MCF 10A (cell line): ENCODE results near the gene DNAI2. TPM values are rescaled to one million over a fixed set of nuclear protein-coding genes. Genes with fewer than 3 reads are reported as not detected.

Source experiments
- BruUV-seq: library from RNA; stranded (reverse); fragments of 400-500 nt; replicated peaks from 2 replicates; lab custom pipeline; 2021; lab: Mats Ljungman, UMichigan
- CTCF ChIA-PET: fragments of 300-600 bp; sonication (Branson Sonifier 250); formaldehyde crosslinking; extraction: SDS; loops from one replicate; lab custom pipeline; 2021; ENCODE audit warnings: antibody characterized with exemption, inconsistent platforms; lab: Yijun Ruan, JAX
- POLR2A ChIA-PET: fragments of 300-600, 350-650 bp; sonication (Branson Sonifier 250); formaldehyde crosslinking; extraction: SDS; loops from one replicate; lab custom pipeline; 2020; ENCODE audit warnings: antibody characterized with exemption, inconsistent platforms; lab: Yijun Ruan, JAX
- DNase-seq: peaks from one replicate; pipeline ENCODE4 v3.0.0-alpha.2; 2018; ENCODE audit not compliant: unreplicated experiment
- H3K27ac Mint-ChIP-seq: one replicate; pipeline ENCODE4 v1.8.0; 2022; ENCODE audit warnings: mild to moderate bottlenecking, low read depth, mixed read lengths; ENCODE audit not compliant: unreplicated experiment
- H3K27me3 Mint-ChIP-seq: one replicate; pipeline ENCODE4 v1.8.0; 2022; ENCODE audit warnings: mixed read lengths; ENCODE audit not compliant: insufficient read depth, unreplicated experiment
- H3K36me3 Mint-ChIP-seq: one replicate; pipeline ENCODE4 v1.8.0; 2022; ENCODE audit warnings: mild to moderate bottlenecking, moderate library complexity, mixed read lengths; ENCODE audit not compliant: insufficient read depth, unreplicated experiment
- H3K4me1 Mint-ChIP-seq: one replicate; pipeline ENCODE4 v1.8.0; 2022; ENCODE audit warnings: mixed read lengths; ENCODE audit not compliant: insufficient read depth, unreplicated experiment
- H3K4me3 Mint-ChIP-seq: one replicate; pipeline ENCODE4 v1.8.0; 2022; ENCODE audit warnings: mild to moderate bottlenecking, moderate library complexity, mixed read lengths; ENCODE audit not compliant: unreplicated experiment
- H3K9me3 Mint-ChIP-seq: one replicate; pipeline ENCODE4 v1.8.0; 2022; ENCODE audit warnings: mixed read lengths; ENCODE audit not compliant: unreplicated experiment
- CTCF ChIP-seq: fragments of 200-600 bp; IDR thresholded peaks from one replicate; pipeline ENCODE4 v1.8.0; 2022; ENCODE audit warnings: antibody characterized with exemption, mild to moderate bottlenecking; ENCODE audit not compliant: unreplicated experiment
- intact Hi-C: fragments of 100-400 bp; cut with micrococcal nuclease; formaldehyde crosslinking; loops from 2 replicates; pipeline ENCODE4 v1.14.1; 2022
- total RNA-seq: library from RNA; stranded (reverse); gene quantifications from 2 replicates; pipeline ENCODE4 v1.2.3, GENCODE V29; 2022

The DNAI2 gene
- total RNA-seq, 1 experiment from 2014 or later = not detected

GRCh38 chr17:74303305-74303704, 29.3 kb downstream of the DNAI2 start:
- intact Hi-C loops = no loop called here
- TF ChIP-seq CTCF = no peak
- Mint-ChIP-seq H3K4me1 (peaks cover 6% of the 10 kb centered on the region), H3K27me3 (peaks cover 34% of the 10 kb centered on the region), H3K27ac (no peak overlapping the region), H3K36me3 (no peaks in the 10 kb centered on the region), H3K4me3 (no peak overlapping the region), H3K9me3 (no peaks in the 10 kb centered on the region)
- DNase-seq = peak; percentile 6
- BruUV-seq = no TSS peak
- POLR2A ChIA-PET = interaction anchor here (0.7 kb wide), 1 partner anchor 901 kb away, joined by 4 read pairs; no protein-coding TSS in a partner anchor
- CTCF ChIA-PET = interaction anchor here (0.6 to 2.9 kb wide), 4 partner anchors 20 to 134 kb away, joined by 4 to 10 read pairs (median 4); partner anchors contain the start of gene GPR142

- CTCF ChIA-PET = interaction anchor here (0.6 to 2.9 kb wide), 5 partner anchors 21 to 262 kb away, joined by 3 to 10 read pairs (median 4); partner anchors contain the start of gene GPR142
- Mint-ChIP-seq H3K4me1 (peaks cover 6% of the 10 kb centered on the region), H3K27ac (no peak overlapping the region), H3K4me3 (no peak overlapping the region), H3K9me3 (no peaks in the 10 kb centered on the region), H3K27me3 (peaks cover 30% of the 10 kb centered on the region), H3K36me3 (no peaks in the 10 kb centered on the region)
- TF ChIP-seq CTCF = no peak
- no TSS peak for BruUV-seq
- POLR2A ChIA-PET = interaction anchor here (0.7 kb wide), 1 partner anchor 268 kb away, joined by 3 read pairs; no protein-coding TSS in a partner anchor
- no peak for DNase-seq
- intact Hi-C loops = no loop called here
Observed at GRCh38 chr17:74304184-74304583, 30.1 kb downstream of the DNAI2 start.

GRCh38 chr17:74305865-74306654, 32.0 kb downstream of the DNAI2 start:
- no peak overlapping the region for H3K4me3 Mint-ChIP-seq
- TF ChIP-seq CTCF = peak; percentile 13
- H3K27ac Mint-ChIP-seq = no peak overlapping the region
- H3K27me3 Mint-ChIP-seq = peaks cover 13% of the 10 kb centered on the region
- DNase-seq = peak; percentile 11
- ChIA-PET POLR2A (no interaction called here), CTCF (no interaction called here)
- intact Hi-C loops = no loop called here
- H3K9me3 Mint-ChIP-seq = no peaks in the 10 kb centered on the region
- H3K36me3 Mint-ChIP-seq = no peaks in the 10 kb centered on the region
- BruUV-seq = no TSS peak
- H3K4me1 Mint-ChIP-seq = peaks cover 6% of the 10 kb centered on the region

GRCh38 chr17:74307984-74308773, 34.1 kb downstream of the DNAI2 start:
- peaks cover 6% of the 10 kb centered on the region for H3K4me1 Mint-ChIP-seq
- H3K4me3 Mint-ChIP-seq = no peak overlapping the region
- no peak for DNase-seq
- peaks cover 24% of the 10 kb centered on the region for H3K27me3 Mint-ChIP-seq
- no peaks in the 10 kb centered on the region for H3K36me3 Mint-ChIP-seq
- no peak for TF ChIP-seq CTCF
- no peak overlapping the region for H3K27ac Mint-ChIP-seq
- ChIA-PET POLR2A (interaction anchor here (0.6 to 0.7 kb wide), 2 partner anchors 21 to 1051 kb away, joined by 3 read pairs; no protein-coding TSS in a partner anchor), CTCF (interaction anchor here (0.6 kb wide), 1 partner anchor 298 kb away, joined by 3 read pairs; no protein-coding TSS in a partner anchor)
- intact Hi-C loops = no loop called here
- H3K9me3 Mint-ChIP-seq = peaks cover 11% of the 10 kb centered on the region
- BruUV-seq = no TSS peak
